RWPE1 (cell line): ENCODE data around the gene C9orf43.

Source experiments
- CTCF ChIA-PET: fragments of 350-600 bp; sonication (Branson Sonifier 250); formaldehyde crosslinking; extraction: SDS; loops from one replicate; lab custom pipeline; 2021; lab: Yijun Ruan, JAX
- POLR2A ChIA-PET: fragments of 400-600 bp; formaldehyde crosslinking; extraction: SDS; loops from one replicate; lab custom pipeline; 2020; ENCODE audit warnings: antibody characterized with exemption; ENCODE audit not compliant: low non-redundant PET; lab: Yijun Ruan, JAX
- DNase-seq: peaks from one replicate; pipeline ENCODE4 v3.0.0; 2012; ENCODE audit warnings: low spot score
- H3K27ac ChIP-seq: fragments of 450-650 bp; 2 replicates; pipeline ENCODE4 v1.5.1; 2017
- CTCF ChIP-seq: fragments of 450-650 bp; conservative IDR thresholded peaks from 2 replicates; pipeline ENCODE4 v1.5.1; 2017; ENCODE audit warnings: low read depth, mild to moderate bottlenecking

Gene C9orf43

GRCh38 chr9:113462781-113463286 is 52.3 kb downstream of the C9orf43 start:
- DNase-seq, result no peak
- CTCF ChIA-PET, result interaction anchor here (0.7 kb wide), 1 partner anchor 195 kb away, joined by 4 read pairs; no protein-coding TSS in a partner anchor
- POLR2A ChIA-PET, result no interaction called here
- no peak overlapping the region for H3K27ac ChIP-seq
- TF ChIP-seq CTCF, result no peak

GRCh38 chr9:113463418-113464285 is 53.1 kb downstream of the C9orf43 start, which contains the start of gene RGS3:
Gene RGS3 (plus strand): TSS chr9:113463727. CDS start chr9:113463803, 76 bp downstream.
- TF ChIP-seq CTCF, result no peak
- ChIA-PET CTCF (interaction anchor here (0.6 to 0.9 kb wide), 3 partner anchors 139 to 365 kb away, joined by 3 to 4 read pairs (median 4); no protein-coding TSS in a partner anchor), POLR2A (interaction anchor here (0.5 kb wide), 1 partner anchor 11 kb away, joined by 3 read pairs; no protein-coding TSS in a partner anchor)
- peak; percentile 93 for DNase-seq
- H3K27ac ChIP-seq, result no peak within 1 kb of the TSS

- ChIA-PET CTCF (interaction anchor here (0.6 to 0.9 kb wide), 4 partner anchors 10 to 366 kb away, joined by 3 to 4 read pairs (median 3); no protein-coding TSS in a partner anchor), POLR2A (no interaction called here)
- DNase-seq, result no peak
- no peak for TF ChIP-seq CTCF
- H3K27ac ChIP-seq, result no peak overlapping the region
These were observed 53.7 kb downstream of the C9orf43 start for GRCh38 chr9:113464286-113464660.

GRCh38 chr9:113465599-113466140 is 55.1 kb downstream of the C9orf43 start:
- no peak for DNase-seq
- TF ChIP-seq CTCF, result no peak
- CTCF ChIA-PET, result interaction anchor here (0.7 kb wide), 2 partner anchors 128 to 909 kb away, joined by 4 to 5 read pairs; no protein-coding TSS in a partner anchor
- POLR2A ChIA-PET, result no interaction called here
- no peak overlapping the region for H3K27ac ChIP-seq

GRCh38 chr9:113467183-113467582 is 56.6 kb downstream of the C9orf43 start:
- no peak overlapping the region for H3K27ac ChIP-seq
- CTCF ChIA-PET, result interaction anchor here (0.7 kb wide), 1 partner anchor 1248 kb away, joined by 5 read pairs; no protein-coding TSS in a partner anchor
- DNase-seq, result no peak
- TF ChIP-seq CTCF, result no peak
- POLR2A ChIA-PET, result no interaction called here
